SK-N-SH treated with all-trans-retinoic acid at 6 μM for 48 hours (cell line): ENCODE results near the gene BTC.

Experiments
- ATAC-seq: fragments of 200-7000 bp; cut with Tn5 transposase; 3 replicates; pipeline ENCODE4 v1.9.1; 2020; ENCODE audit warnings: mild to moderate bottlenecking, moderate library complexity
- ARNTL ChIP-seq: fragments of 450-650 bp; formaldehyde crosslinking; IDR thresholded peaks from 2 replicates; pipeline ENCODE4 v1.5.0; 2020; ENCODE audit warnings: low read depth, mild to moderate bottlenecking, moderate library complexity, borderline replicate concordance
- BACH2 ChIP-seq: fragments of 250-450 bp; sonication (Bioruptor Pico); IDR thresholded peaks from 2 replicates; pipeline ENCODE4 v1.9.0; 2021; ENCODE audit warnings: mild to moderate bottlenecking, borderline replicate concordance
- CSDC2 ChIP-seq: fragments of 250-450 bp; sonication (Bioruptor Pico); IDR thresholded peaks from 2 replicates; pipeline ENCODE4 v1.5.0; 2020; ENCODE audit warnings: mild to moderate bottlenecking, moderate library complexity
- ESRRG ChIP-seq: fragments of 250-450 bp; sonication (Bioruptor Pico); IDR thresholded peaks from 2 replicates; pipeline ENCODE4 v1.6.1; 2021; ENCODE audit warnings: mild to moderate bottlenecking
- GLIS3 ChIP-seq: fragments of 250-450 bp; sonication (Bioruptor Pico); IDR thresholded peaks from 2 replicates; pipeline ENCODE4 v1.5.0; 2020; ENCODE audit warnings: mild to moderate bottlenecking, moderate library complexity
- ISL1 ChIP-seq: fragments of 250-450 bp; sonication (Bioruptor Pico); IDR thresholded peaks from 2 replicates; pipeline ENCODE4 v2.1.2; 2022; ENCODE audit warnings: mild to moderate bottlenecking, moderate library complexity
- OSR1 ChIP-seq: fragments of 250-450 bp; sonication (Bioruptor Pico); IDR thresholded peaks from 2 replicates; pipeline ENCODE4 v1.8.0; 2022; ENCODE audit warnings: moderate library complexity, mild to moderate bottlenecking, inconsistent platforms
- PPARA ChIP-seq: fragments of 250-450 bp; sonication (Bioruptor Pico); IDR thresholded peaks from 2 replicates; pipeline ENCODE4 v1.5.0; 2020; ENCODE audit warnings: mild to moderate bottlenecking, borderline replicate concordance
- RARB ChIP-seq: fragments of 250-450 bp; sonication (Bioruptor Pico); IDR thresholded peaks from 2 replicates; pipeline ENCODE4 v1.8.0; 2021; ENCODE audit warnings: mild to moderate bottlenecking, moderate library complexity
- TCF4 ChIP-seq: fragments of 250-450 bp; sonication (Bioruptor Pico); IDR thresholded peaks from 2 replicates; pipeline ENCODE4 v1.8.0; 2021; ENCODE audit warnings: mild to moderate bottlenecking, moderate library complexity, borderline replicate concordance
- ZC3H10 ChIP-seq: fragments of 250-450 bp; sonication (Bioruptor Pico); IDR thresholded peaks from 2 replicates; pipeline ENCODE4 v1.5.1; 2021; ENCODE audit warnings: mild to moderate bottlenecking, moderate library complexity
- ZFP3 ChIP-seq: fragments of 250-450 bp; sonication (Bioruptor Pico); IDR thresholded peaks from 2 replicates; pipeline ENCODE4 v1.5.0; 2020; ENCODE audit warnings: mild to moderate bottlenecking, moderate library complexity
- ZFP30 ChIP-seq: fragments of 450-650 bp; formaldehyde crosslinking; IDR thresholded peaks from 2 replicates; pipeline ENCODE4 v1.5.0; 2022; ENCODE audit warnings: mild to moderate bottlenecking, moderate library complexity
- ZNF565 ChIP-seq: fragments of 450-650 bp; formaldehyde crosslinking; conservative IDR thresholded peaks from 2 replicates; pipeline ENCODE4 v1.5.0; 2020; ENCODE audit warnings: low read depth, mild to moderate bottlenecking, moderate library complexity
- ZNF8 ChIP-seq: fragments of 450-650 bp; formaldehyde crosslinking; IDR thresholded peaks from 2 replicates; pipeline ENCODE4 v1.5.0; 2020; ENCODE audit warnings: mild to moderate bottlenecking, moderate library complexity
- TF ChIP-seq, protein P1 (sequence below): fragments of 250-450 bp; sonication (Bioruptor Pico); IDR thresholded peaks from 2 replicates; pipeline ENCODE4 v1.5.1; 2021; ENCODE audit warnings: mild to moderate bottlenecking, moderate library complexity
- TF ChIP-seq, protein P2 (sequence below): fragments of 250-450 bp; sonication (Bioruptor Pico); IDR thresholded peaks from 2 replicates; pipeline ENCODE4 v1.8.0; 2021; ENCODE audit warnings: low read depth, mild to moderate bottlenecking, moderate library complexity, borderline replicate concordance
- TF ChIP-seq, protein P3 (sequence below): fragments of 250-450 bp; sonication (Bioruptor Pico); IDR thresholded peaks from 2 replicates; pipeline ENCODE4 v1.8.0; 2020; ENCODE audit warnings: mild to moderate bottlenecking, moderate library complexity, borderline replicate concordance
- TF ChIP-seq, protein P4 (sequence below): fragments of 250-450 bp; sonication (Bioruptor Pico); IDR thresholded peaks from 2 replicates; pipeline ENCODE4 v1.5.0; 2020; ENCODE audit warnings: mild to moderate bottlenecking, moderate library complexity
- TF ChIP-seq, protein P5 (sequence below): fragments of 250-450 bp; sonication (Bioruptor Pico); IDR thresholded peaks from 2 replicates; pipeline ENCODE4 v1.5.1; 2020; ENCODE audit warnings: low read depth, mild to moderate bottlenecking, moderate library complexity

BTC gene

DNA sequence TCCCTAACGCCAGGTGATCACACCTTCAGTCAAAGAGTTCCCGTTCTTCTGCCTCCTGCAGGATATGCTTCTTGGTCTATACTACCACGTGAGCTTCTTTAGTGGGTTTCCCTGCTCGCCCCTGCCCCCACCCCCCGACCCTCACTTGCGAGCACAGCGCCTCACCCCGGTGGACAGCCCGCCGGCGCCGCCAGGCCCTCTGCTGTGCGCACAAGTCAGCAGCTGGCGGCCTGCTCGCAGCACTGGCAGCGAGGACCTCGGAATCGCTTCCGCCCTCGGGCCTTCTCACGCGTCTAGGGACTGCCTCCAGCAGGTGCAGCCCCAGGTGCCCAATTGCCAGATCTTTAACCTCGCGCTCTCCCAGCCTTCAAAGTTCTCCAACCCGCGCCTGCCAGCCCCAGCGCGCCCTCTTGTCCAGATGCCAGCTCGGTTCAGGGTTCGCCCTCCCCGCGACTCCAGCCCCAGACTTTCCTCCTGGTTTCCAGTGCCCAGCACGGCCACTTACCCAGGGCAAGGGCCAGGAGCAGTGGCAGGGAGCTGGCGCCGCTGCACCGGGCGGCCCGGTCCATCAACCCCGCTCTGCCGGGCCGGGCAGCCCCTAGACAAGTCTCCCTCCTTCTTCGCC, 454 bp downstream of the BTC start:
- TF ChIP-seq RARB (CRISPR knock-in tag) (no peak), ARNTL (CRISPR knock-in tag) (no peak), ZC3H10 (CRISPR knock-in tag) (no peak), BACH2 (CRISPR knock-in tag) (no peak), ZFP3 (CRISPR knock-in tag) (no peak), GLIS3 (CRISPR knock-in tag) (no peak), ZNF8 (no peak), CSDC2 (CRISPR knock-in tag) (no peak), TCF4 (CRISPR knock-in tag) (no peak), ISL1 (CRISPR knock-in tag) (no peak)
- TF ChIP-seq, protein P1, sequence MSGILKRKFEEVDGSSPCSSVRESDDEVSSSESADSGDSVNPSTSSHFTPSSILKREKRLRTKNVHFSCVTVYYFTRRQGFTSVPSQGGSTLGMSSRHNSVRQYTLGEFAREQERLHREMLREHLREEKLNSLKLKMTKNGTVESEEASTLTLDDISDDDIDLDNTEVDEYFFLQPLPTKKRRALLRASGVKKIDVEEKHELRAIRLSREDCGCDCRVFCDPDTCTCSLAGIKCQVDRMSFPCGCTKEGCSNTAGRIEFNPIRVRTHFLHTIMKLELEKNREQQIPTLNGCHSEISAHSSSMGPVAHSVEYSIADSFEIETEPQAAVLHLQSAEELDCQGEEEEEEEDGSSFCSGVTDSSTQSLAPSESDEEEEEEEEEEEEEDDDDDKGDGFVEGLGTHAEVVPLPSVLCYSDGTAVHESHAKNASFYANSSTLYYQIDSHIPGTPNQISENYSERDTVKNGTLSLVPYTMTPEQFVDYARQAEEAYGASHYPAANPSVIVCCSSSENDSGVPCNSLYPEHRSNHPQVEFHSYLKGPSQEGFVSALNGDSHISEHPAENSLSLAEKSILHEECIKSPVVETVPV (CRISPR knock-in tag), result no peak
- TF ChIP-seq, protein P2, sequence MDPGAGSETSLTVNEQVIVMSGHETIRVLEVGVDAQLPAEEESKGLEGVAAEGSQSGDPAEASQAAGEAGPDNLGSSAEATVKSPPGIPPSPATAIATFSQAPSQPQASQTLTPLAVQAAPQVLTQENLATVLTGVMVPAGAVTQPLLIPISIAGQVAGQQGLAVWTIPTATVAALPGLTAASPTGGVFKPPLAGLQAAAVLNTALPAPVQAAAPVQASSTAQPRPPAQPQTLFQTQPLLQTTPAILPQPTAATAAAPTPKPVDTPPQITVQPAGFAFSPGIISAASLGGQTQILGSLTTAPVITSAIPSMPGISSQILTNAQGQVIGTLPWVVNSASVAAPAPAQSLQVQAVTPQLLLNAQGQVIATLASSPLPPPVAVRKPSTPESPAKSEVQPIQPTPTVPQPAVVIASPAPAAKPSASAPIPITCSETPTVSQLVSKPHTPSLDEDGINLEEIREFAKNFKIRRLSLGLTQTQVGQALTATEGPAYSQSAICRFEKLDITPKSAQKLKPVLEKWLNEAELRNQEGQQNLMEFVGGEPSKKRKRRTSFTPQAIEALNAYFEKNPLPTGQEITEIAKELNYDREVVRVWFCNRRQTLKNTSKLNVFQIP (CRISPR knock-in tag), result no peak
- ATAC-seq, result peak; percentile 75

DNA sequence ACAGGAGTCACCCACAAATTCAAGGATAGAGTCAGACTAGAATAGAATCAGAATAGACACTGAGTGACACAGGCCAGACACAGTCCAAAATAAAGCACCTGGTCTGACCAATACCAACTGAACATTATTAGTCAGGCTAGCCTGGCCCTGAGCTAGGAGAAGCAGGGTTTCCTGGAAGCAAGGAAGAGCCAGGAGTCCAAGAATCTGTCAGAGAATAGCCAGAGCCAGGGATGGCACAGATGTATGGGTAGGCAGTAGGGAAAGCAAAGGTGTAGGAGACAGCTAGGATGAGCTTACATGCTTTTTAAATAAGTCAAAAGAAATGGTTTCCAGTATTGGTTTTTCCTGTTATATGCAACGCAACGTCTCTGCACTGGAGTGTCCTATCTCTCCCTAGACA, 3.7 kb downstream of the BTC start:
- no peak for ATAC-seq

DNA sequence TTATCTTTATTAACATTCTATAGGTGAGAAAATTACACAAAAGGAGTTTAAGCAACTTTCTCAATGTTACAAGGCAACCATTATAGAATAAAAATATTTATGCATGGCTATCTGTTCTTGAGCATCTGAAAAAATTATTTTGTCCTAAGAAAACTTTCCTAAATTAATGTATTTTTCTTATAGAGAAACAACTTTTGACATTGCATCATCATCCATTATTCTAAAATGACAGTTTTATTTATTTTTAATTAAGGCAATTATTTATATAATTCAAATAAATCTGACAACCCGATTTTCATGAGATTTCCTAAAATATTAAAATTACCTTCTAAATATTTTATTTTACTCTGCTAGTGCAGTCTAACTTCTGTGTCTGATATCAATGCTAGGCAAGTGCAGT, 4.8 kb downstream of the BTC start:
- no peak for ATAC-seq
- TF ChIP-seq CSDC2 (CRISPR knock-in tag), result no peak
- TF ChIP-seq, protein P3, sequence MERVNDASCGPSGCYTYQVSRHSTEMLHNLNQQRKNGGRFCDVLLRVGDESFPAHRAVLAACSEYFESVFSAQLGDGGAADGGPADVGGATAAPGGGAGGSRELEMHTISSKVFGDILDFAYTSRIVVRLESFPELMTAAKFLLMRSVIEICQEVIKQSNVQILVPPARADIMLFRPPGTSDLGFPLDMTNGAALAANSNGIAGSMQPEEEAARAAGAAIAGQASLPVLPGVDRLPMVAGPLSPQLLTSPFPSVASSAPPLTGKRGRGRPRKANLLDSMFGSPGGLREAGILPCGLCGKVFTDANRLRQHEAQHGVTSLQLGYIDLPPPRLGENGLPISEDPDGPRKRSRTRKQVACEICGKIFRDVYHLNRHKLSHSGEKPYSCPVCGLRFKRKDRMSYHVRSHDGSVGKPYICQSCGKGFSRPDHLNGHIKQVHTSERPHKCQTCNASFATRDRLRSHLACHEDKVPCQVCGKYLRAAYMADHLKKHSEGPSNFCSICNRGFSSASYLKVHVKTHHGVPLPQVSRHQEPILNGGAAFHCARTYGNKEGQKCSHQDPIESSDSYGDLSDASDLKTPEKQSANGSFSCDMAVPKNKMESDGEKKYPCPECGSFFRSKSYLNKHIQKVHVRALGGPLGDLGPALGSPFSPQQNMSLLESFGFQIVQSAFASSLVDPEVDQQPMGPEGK (CRISPR knock-in tag), result no peak
- TF ChIP-seq OSR1 (CRISPR knock-in tag), result no peak
- no peak for TF ChIP-seq RARB (CRISPR knock-in tag)
- TF ChIP-seq ZFP30 (CRISPR knock-in tag), result no peak
- TF ChIP-seq ZNF565 (CRISPR knock-in tag), result no peak
- no peak for TF ChIP-seq ISL1 (CRISPR knock-in tag)
- TF ChIP-seq, protein P4, sequence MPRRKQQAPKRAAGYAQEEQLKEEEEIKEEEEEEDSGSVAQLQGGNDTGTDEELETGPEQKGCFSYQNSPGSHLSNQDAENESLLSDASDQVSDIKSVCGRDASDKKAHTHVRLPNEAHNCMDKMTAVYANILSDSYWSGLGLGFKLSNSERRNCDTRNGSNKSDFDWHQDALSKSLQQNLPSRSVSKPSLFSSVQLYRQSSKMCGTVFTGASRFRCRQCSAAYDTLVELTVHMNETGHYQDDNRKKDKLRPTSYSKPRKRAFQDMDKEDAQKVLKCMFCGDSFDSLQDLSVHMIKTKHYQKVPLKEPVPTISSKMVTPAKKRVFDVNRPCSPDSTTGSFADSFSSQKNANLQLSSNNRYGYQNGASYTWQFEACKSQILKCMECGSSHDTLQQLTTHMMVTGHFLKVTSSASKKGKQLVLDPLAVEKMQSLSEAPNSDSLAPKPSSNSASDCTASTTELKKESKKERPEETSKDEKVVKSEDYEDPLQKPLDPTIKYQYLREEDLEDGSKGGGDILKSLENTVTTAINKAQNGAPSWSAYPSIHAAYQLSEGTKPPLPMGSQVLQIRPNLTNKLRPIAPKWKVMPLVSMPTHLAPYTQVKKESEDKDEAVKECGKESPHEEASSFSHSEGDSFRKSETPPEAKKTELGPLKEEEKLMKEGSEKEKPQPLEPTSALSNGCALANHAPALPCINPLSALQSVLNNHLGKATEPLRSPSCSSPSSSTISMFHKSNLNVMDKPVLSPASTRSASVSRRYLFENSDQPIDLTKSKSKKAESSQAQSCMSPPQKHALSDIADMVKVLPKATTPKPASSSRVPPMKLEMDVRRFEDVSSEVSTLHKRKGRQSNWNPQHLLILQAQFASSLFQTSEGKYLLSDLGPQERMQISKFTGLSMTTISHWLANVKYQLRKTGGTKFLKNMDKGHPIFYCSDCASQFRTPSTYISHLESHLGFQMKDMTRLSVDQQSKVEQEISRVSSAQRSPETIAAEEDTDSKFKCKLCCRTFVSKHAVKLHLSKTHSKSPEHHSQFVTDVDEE (CRISPR knock-in tag), result no peak
- TF ChIP-seq PPARA (CRISPR knock-in tag), result no peak
- no peak for TF ChIP-seq ZC3H10 (CRISPR knock-in tag)
- TF ChIP-seq, protein P2 (CRISPR knock-in tag), result no peak
- TF ChIP-seq, protein P5, sequence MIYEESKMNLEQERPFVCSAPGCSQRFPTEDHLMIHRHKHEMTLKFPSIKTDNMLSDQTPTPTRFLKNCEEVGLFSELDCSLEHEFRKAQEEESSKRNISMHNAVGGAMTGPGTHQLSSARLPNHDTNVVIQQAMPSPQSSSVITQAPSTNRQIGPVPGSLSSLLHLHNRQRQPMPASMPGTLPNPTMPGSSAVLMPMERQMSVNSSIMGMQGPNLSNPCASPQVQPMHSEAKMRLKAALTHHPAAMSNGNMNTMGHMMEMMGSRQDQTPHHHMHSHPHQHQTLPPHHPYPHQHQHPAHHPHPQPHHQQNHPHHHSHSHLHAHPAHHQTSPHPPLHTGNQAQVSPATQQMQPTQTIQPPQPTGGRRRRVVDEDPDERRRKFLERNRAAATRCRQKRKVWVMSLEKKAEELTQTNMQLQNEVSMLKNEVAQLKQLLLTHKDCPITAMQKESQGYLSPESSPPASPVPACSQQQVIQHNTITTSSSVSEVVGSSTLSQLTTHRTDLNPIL (CRISPR knock-in tag), result no peak
- TF ChIP-seq ZFP3 (CRISPR knock-in tag), result no peak
- TF ChIP-seq ESRRG (CRISPR knock-in tag), result no peak

More for the DNA sequence above, 3.7 kb downstream of the BTC start:
- TF ChIP-seq BACH2 (CRISPR knock-in tag) (no peak), RARB (CRISPR knock-in tag) (no peak), TCF4 (CRISPR knock-in tag) (no peak)
- TF ChIP-seq, protein P1 (CRISPR knock-in tag), result no peak
- TF ChIP-seq, protein P2 (CRISPR knock-in tag), result no peak
